Measurements from ENCODE around the gene LLPH.
"Not testable (repeated sequence)": the region's sequence is repeated elsewhere in the genome, so short reads cannot be mapped to it uniquely, and the experiment has no call there.

LLPH gene

GRCh38 chr12:66130267-66131066, at the start of gene LLPH:
TSS of gene LLPH (minus strand) at chr12:66130750. CDS start at chr12:66129106, 1,644 bp downstream.
- peak; percentile 87 for DNase-seq (ENCODE audit: low read depth)

GRCh38 chr12:66176105-66176900, 45.8 kb upstream of the LLPH start:
- no peak for DNase-seq (ENCODE audit: low read depth)

GRCh38 chr12:66174391-66175325, 44.1 kb upstream of the LLPH start:
- DNase-seq (ENCODE audit: low read depth) = not testable (repeated sequence)

GRCh38 chr12:66170606-66171005, 40.1 kb upstream of the LLPH start:
- no peak for DNase-seq (ENCODE audit: low read depth)

GRCh38 chr12:66169221-66170170, 38.9 kb upstream of the LLPH start, which contains the start of gene TMBIM4:
TSS of gene TMBIM4 (minus strand) at chr12:66169996. CDS start at chr12:66169951, 45 bp downstream.
- peak; percentile 73 for DNase-seq (ENCODE audit: low read depth)

GRCh38 chr12:66168410-66168809, 37.9 kb upstream of the LLPH start:
- DNase-seq (ENCODE audit: low read depth) = no peak

GRCh38 chr12:66166561-66166960, 36.0 kb upstream of the LLPH start:
- DNase-seq (ENCODE audit: low read depth) = no peak

GRCh38 chr12:66165141-66165540, 34.6 kb upstream of the LLPH start:
- no peak for DNase-seq (ENCODE audit: low read depth)

- no peak for DNase-seq (ENCODE audit: low read depth)
Observed at GRCh38 chr12:66164349-66164821, 33.8 kb upstream of the LLPH start.

GRCh38 chr12:66163289-66163688, 32.7 kb upstream of the LLPH start:
- no peak for DNase-seq (ENCODE audit: low read depth)

GRCh38 chr12:66162701-66163100, 32.2 kb upstream of the LLPH start:
- no peak for DNase-seq (ENCODE audit: low read depth)

- DNase-seq (ENCODE audit: low read depth) = no peak
Observed at GRCh38 chr12:66160704-66161103, 30.2 kb upstream of the LLPH start.

- DNase-seq (ENCODE audit: low read depth) = no peak
Observed at GRCh38 chr12:66159123-66159522, 28.6 kb upstream of the LLPH start.

- no peak for DNase-seq (ENCODE audit: low read depth)
Observed at GRCh38 chr12:66156654-66157053, 26.1 kb upstream of the LLPH start.

GRCh38 chr12:66154776-66155175, 24.2 kb upstream of the LLPH start:
- no peak for DNase-seq (ENCODE audit: low read depth)

GRCh38 chr12:66152732-66153131, 22.2 kb upstream of the LLPH start:
- DNase-seq (ENCODE audit: low read depth) = no peak

- DNase-seq (ENCODE audit: low read depth) = no peak
Observed at GRCh38 chr12:66149702-66150398, 19.3 kb upstream of the LLPH start.

GRCh38 chr12:66144791-66145754, 14.5 kb upstream of the LLPH start:
- no peak for DNase-seq (ENCODE audit: low read depth)

- DNase-seq (ENCODE audit: low read depth) = no peak
Observed at GRCh38 chr12:66143868-66144267, 13.3 kb upstream of the LLPH start.

Data from stimulated activated CD4-positive, alpha-beta T cell treated with anti-CD3 and anti-CD28 coated beads, Interleukin-2, amount 100 ng/mL, for 4 hours (primary cell).